Immature natural killer cell (primary cell): ENCODE measurements around the gene ACTMAP. TPM values are rescaled to one million over a fixed set of nuclear protein-coding genes. Genes with fewer than 3 reads are reported as not detected.

Experiments
- DNase-seq, 3 donors: peaks; one replicate each; pipeline ENCODE4 v3.0.0; 2022; ENCODE audit warnings: mixed read lengths in 1 of 3
- H3K27ac Mint-ChIP-seq, 6 donors: one replicate each; pipeline ENCODE4 v1.8.0; 2020; ENCODE audit warnings: mixed read lengths in 6 of 6, mild to moderate bottlenecking in 5 of 6, inconsistent platforms in 4 of 6, moderate library complexity in 3 of 6
- H3K27me3 Mint-ChIP-seq, 3 donors: one replicate each; pipeline ENCODE4 v1.8.0; 2020 to 2021; ENCODE audit warnings: low read depth in 3 of 3, mild to moderate bottlenecking in 3 of 3, mixed read lengths in 3 of 3, moderate library complexity in 3 of 3, inconsistent platforms in 1 of 3
- H3K36me3 Mint-ChIP-seq, 3 donors: one replicate each; pipeline ENCODE4 v1.8.0; 2020; ENCODE audit warnings: mixed read lengths in 3 of 3, inconsistent platforms in 2 of 3, mild to moderate bottlenecking in 2 of 3
- H3K4me1 Mint-ChIP-seq, 2 donors: one replicate each; pipeline ENCODE4 v1.8.0; 2020; ENCODE audit warnings: inconsistent platforms in 2 of 2, mild to moderate bottlenecking in 2 of 2, mixed read lengths in 2 of 2, moderate library complexity in 1 of 2
- H3K4me3 Mint-ChIP-seq, 5 donors: one replicate each; pipeline ENCODE4 v1.8.0; 2020; ENCODE audit warnings: mild to moderate bottlenecking in 5 of 5, mixed read lengths in 5 of 5, inconsistent platforms in 3 of 5, moderate library complexity in 3 of 5
- H3K9me3 Mint-ChIP-seq, 6 donors: one replicate each; pipeline ENCODE4 v1.8.0; 2020; ENCODE audit warnings: mild to moderate bottlenecking in 6 of 6, mixed read lengths in 6 of 6, inconsistent platforms in 4 of 6, moderate library complexity in 3 of 6
- polyA plus RNA-seq, 3 donors: library from polyadenylated mRNA; unstranded; fragments of 300-500 nt; fragmentation: Illumina TruSeq; gene quantifications; one replicate each; pipeline ENCODE4 v1.2.3, GENCODE V29; 2021

The ACTMAP gene
- polyA plus RNA-seq, 3 donors from 2014 or later = 3.1 to 6.2 TPM; not detected in 1

GRCh38 chr19:40716482-40717324, 33.6 kb downstream of the ACTMAP start, which contains the start of the genes COQ8B and ITPKC:
Gene COQ8B (minus strand): TSS chr19:40716886. CDS start chr19:40714632, 2,254 bp downstream.
Gene ITPKC (plus strand): TSS chr19:40717112. CDS start chr19:40717136, 24 bp downstream.
- Mint-ChIP-seq H3K36me3 (peaks cover under 1 to 13% (median under 1%) of the 10 kb centered on the region in 3 donors), H3K4me3 (peak within 1 kb of the TSS; percentile 86 to 93 (median 91)), H3K27me3 (peaks cover 10 to 24% (median 16%) of the 10 kb centered on the region in 3 donors), H3K9me3 (no peaks in the 10 kb centered on the region), H3K27ac (peak within 1 kb of the TSS; percentile 97 to 99 (median 98)), H3K4me1 (peaks cover 72 to 74% of the 10 kb centered on the region in 2 donors)
- DNase-seq = peak; percentile 98 to 99 (median 98)

- Mint-ChIP-seq H3K4me3 (peak overlapping the region; percentile 86 to 93 (median 91)), H3K9me3 (no peaks in the 10 kb centered on the region), H3K36me3 (peaks cover 6 to 17% (median 7%) of the 10 kb centered on the region in 3 donors), H3K4me1 (peaks cover 71 to 78% of the 10 kb centered on the region in 2 donors), H3K27ac (peak overlapping the region; percentile 97 to 99 (median 98)), H3K27me3 (peaks cover 10 to 24% (median 16%) of the 10 kb centered on the region in 3 donors)
- DNase-seq = peak; percentile 26 to 44 (median 29)
Observed at GRCh38 chr19:40716031-40716481, 34.2 kb downstream of the ACTMAP start.

GRCh38 chr19:40714441-40715299, 35.6 kb downstream of the ACTMAP start:
- H3K4me3 Mint-ChIP-seq = peak overlapping the region; percentile 86 to 93 (median 91)
- DNase-seq = peak; percentile 93 to 94 (median 94)
- H3K4me1 Mint-ChIP-seq = peaks cover 58 to 65% of the 10 kb centered on the region in 2 donors
- H3K27me3 Mint-ChIP-seq = peaks cover 10 to 21% (median 16%) of the 10 kb centered on the region in 3 donors
- H3K27ac Mint-ChIP-seq = peak overlapping the region; percentile 97 to 99 (median 98)
- H3K9me3 Mint-ChIP-seq = no peaks in the 10 kb centered on the region
- H3K36me3 Mint-ChIP-seq = peaks cover 6 to 13% (median 12%) of the 10 kb centered on the region in 3 donors

- Mint-ChIP-seq H3K4me3 (peak overlapping the region; percentile 86 to 93 (median 91)), H3K4me1 (peaks cover 51 to 58% of the 10 kb centered on the region in 2 donors), H3K36me3 (peaks cover 10 to 19% (median 13%) of the 10 kb centered on the region in 3 donors), H3K27ac (peak overlapping the region; percentile 97 to 99 (median 98)), H3K27me3 (peaks cover 10 to 21% (median 16%) of the 10 kb centered on the region in 3 donors), H3K9me3 (no peaks in the 10 kb centered on the region)
- DNase-seq = peak in 1 of 3 donors; percentile 21
Observed at GRCh38 chr19:40713939-40714338, 36.3 kb downstream of the ACTMAP start.

- Mint-ChIP-seq H3K4me1 (peaks cover 16 to 26% of the 10 kb centered on the region in 2 donors), H3K4me3 (no peak overlapping the region), H3K9me3 (no peaks in the 10 kb centered on the region), H3K27me3 (peaks cover under 1 to 5% (median 4%) of the 10 kb centered on the region in 3 donors), H3K36me3 (peaks cover 12 to 40% (median 21%) of the 10 kb centered on the region in 3 donors), H3K27ac (peak overlapping the region in 1 of 6 donors; percentile 24)
- no peak for DNase-seq
Observed at GRCh38 chr19:40709817-40710216, 40.5 kb downstream of the ACTMAP start.

GRCh38 chr19:40707615-40708014, 42.7 kb downstream of the ACTMAP start:
- Mint-ChIP-seq H3K9me3 (no peaks in the 10 kb centered on the region), H3K36me3 (peaks cover 18 to 42% (median 32%) of the 10 kb centered on the region in 3 donors), H3K4me1 (peaks cover 2 to 10% of the 10 kb centered on the region in 2 donors), H3K27ac (no peak overlapping the region), H3K4me3 (no peak overlapping the region), H3K27me3 (peaks cover 0 to 3% (median 2%) of the 10 kb centered on the region in 3 donors)
- no peak for DNase-seq

GRCh38 chr19:40705950-40706619, 44.2 kb downstream of the ACTMAP start:
- peaks cover 18 to 47% (median 26%) of the 10 kb centered on the region in 3 donors for H3K36me3 Mint-ChIP-seq

GRCh38 chr19:40705362-40705651, 45.0 kb downstream of the ACTMAP start:
- peaks cover 0 to 4% (median 2%) of the 10 kb centered on the region in 3 donors for H3K27me3 Mint-ChIP-seq
- H3K27ac Mint-ChIP-seq = no peak overlapping the region

More at GRCh38 chr19:40705950-40706619, 44.2 kb downstream of the ACTMAP start:
- no peak for DNase-seq
- Mint-ChIP-seq H3K27ac (peak overlapping the region in 1 of 6 donors; percentile 40), H3K4me3 (no peak overlapping the region), H3K4me1 (peaks cover 0 to under 1% of the 10 kb centered on the region in 2 donors), H3K9me3 (no peaks in the 10 kb centered on the region), H3K27me3 (peaks cover 0 to 4% (median 2%) of the 10 kb centered on the region in 3 donors)

GRCh38 chr19:40704491-40705361, 45.6 kb downstream of the ACTMAP start:
- H3K27me3 Mint-ChIP-seq = peaks cover 0 to 4% (median 2%) of the 10 kb centered on the region in 3 donors
- no peak overlapping the region for H3K27ac Mint-ChIP-seq
- H3K4me3 Mint-ChIP-seq = no peak overlapping the region
- peaks cover 18 to 51% (median 24%) of the 10 kb centered on the region in 3 donors for H3K36me3 Mint-ChIP-seq
- no peaks in the 10 kb centered on the region for H3K4me1 Mint-ChIP-seq
- DNase-seq = no peak
- H3K9me3 Mint-ChIP-seq = no peaks in the 10 kb centered on the region

More at GRCh38 chr19:40705362-40705651, 45.0 kb downstream of the ACTMAP start:
- H3K36me3 Mint-ChIP-seq = peaks cover 18 to 51% (median 25%) of the 10 kb centered on the region in 3 donors
- no peaks in the 10 kb centered on the region for H3K4me1 Mint-ChIP-seq
- no peaks in the 10 kb centered on the region for H3K9me3 Mint-ChIP-seq
- H3K4me3 Mint-ChIP-seq = no peak overlapping the region
- DNase-seq = no peak

GRCh38 chr19:40703029-40703755, 47.1 kb downstream of the ACTMAP start:
- Mint-ChIP-seq H3K4me1 (no peaks in the 10 kb centered on the region), H3K36me3 (peaks cover 12 to 46% (median 20%) of the 10 kb centered on the region in 3 donors), H3K27me3 (peaks cover 0 to 4% (median 2%) of the 10 kb centered on the region in 3 donors), H3K9me3 (no peaks in the 10 kb centered on the region), H3K27ac (peak overlapping the region in 2 of 6 donors; percentile 25 to 62), H3K4me3 (no peak overlapping the region)
- DNase-seq = no peak

- Mint-ChIP-seq H3K9me3 (no peaks in the 10 kb centered on the region), H3K36me3 (peaks cover 12 to 40% (median 20%) of the 10 kb centered on the region in 3 donors), H3K27ac (peak overlapping the region in 2 of 6 donors; percentile 25 to 62), H3K27me3 (peaks cover 0 to 4% (median 2%) of the 10 kb centered on the region in 3 donors), H3K4me3 (no peak overlapping the region), H3K4me1 (no peaks in the 10 kb centered on the region)
- no peak for DNase-seq
Observed at GRCh38 chr19:40702337-40703012, 47.8 kb downstream of the ACTMAP start.
